Pancreas (tissue), 10 donors: ENCODE results near the gene ABR. TPM values are rescaled to one million over a fixed set of nuclear protein-coding genes. Genes with fewer than 3 reads are reported as not detected.
"Not testable (repeated sequence)": the region's sequence is repeated elsewhere in the genome, so short reads cannot be mapped to it uniquely, and the experiment has no call there.

Source experiments
- ATAC-seq, 4 donors: fragments of 200-7000 bp; cut with Tn5 transposase; one replicate each; pipeline versions ENCODE4 v1.8.0 to v1.9.1; 2020; ENCODE audit warnings: mild to moderate bottlenecking in 4 of 4, moderate library complexity in 4 of 4
- DNase-seq, 6 donors: peaks; one replicate each; pipeline ENCODE4 v3.0.0-alpha.2; 2020
- FAIRE-seq: peaks from 2 replicates; lab custom pipeline; 2012; peaks lifted over from hg19 to GRCh38; lab: Jason Lieb, UNC
- H3K27ac ChIP-seq, 4 donors: fragments of 200-600 bp; sonication (generic); 1 replicate in 3 of 4; 2 replicates in 1 of 4; pipeline versions ENCODE4 v1.5.0 to v1.8.0; 2020
- H3K27me3 ChIP-seq, 4 donors: fragments of 200-600 bp; one replicate each; pipeline ENCODE4 v1.8.0; 2021
- H3K36me3 ChIP-seq, 3 donors: fragments of 200-600 bp; sonication (generic) in 1 of 3; one replicate each; pipeline versions ENCODE4 v1.5.0 to v1.8.0; 2020 to 2021
- H3K4me1 ChIP-seq, 3 donors: fragments of 200-600 bp; one replicate each; pipeline ENCODE4 v1.8.0; 2021
- H3K4me3 ChIP-seq, 4 donors: fragments of 200-600 bp; sonication (generic) in 2 of 4; one replicate each; pipeline versions ENCODE4 v1.5.0 to v1.8.0; 2020 to 2021
- H3K9me3 ChIP-seq, 4 donors: fragments of 200-600 bp; one replicate each; pipeline ENCODE4 v1.8.0; 2021
- CTCF ChIP-seq, 4 donors: fragments of 200-600 bp; sonication (generic) in 3 of 4; IDR thresholded peaks; one replicate each; pipeline versions ENCODE4 v1.5.0 to v1.8.0; 2021; ENCODE audit warnings: antibody characterized with exemption in 4 of 4
- WGBS, 2 donors: extraction: QIAGEN DNeasy Blood & Tissue Kit; methylation state at CpG; one replicate each; pipeline ENCODE4 v1.1.7; 2013; 5-methylcytosine and 5-hydroxymethylcytosine counted together
- intact Hi-C, 3 donors: fragments of 100-400 bp; cut with DNase I; formaldehyde crosslinking; loops; one replicate each; pipeline versions ENCODE4 v1.11.1 to v1.14.2; 2022
- polyA plus RNA-seq, 2 donors: library from polyadenylated mRNA; stranded (reverse); fragments of 200-250 nt; gene quantifications; one replicate each; pipeline ENCODE4 v1.2.3, GENCODE V29; 2013
- total RNA-seq, 6 donors: library from RNA; stranded (reverse); fragmentation: NEBNext Ultra II Directional in 4 of 6; extraction: Animal tissue kit (Norgen Biotek cat#: 25700) in 4 of 6; gene quantifications; one replicate each; pipeline versions ENCODE4 v1.2.1 to v1.2.4, GENCODE V29; 2021 to 2023
- donor health status: healthy with polysubstance abuse.
- donor health status: DM: no; HTN: no; CAD: no; lungs with moderate emphysema.
- donor health status: DM: no; HTN: no; CAD: no.
- donor health status: control.
- donor health status: control.
- donor health status: Bipolar disorder and iron deficiency.
- donor health status: DM: yes; HTN: yes; CAD: no.
- donor health status: DM: no; HTN: no; CAD: no.
- donor health status: DM: no; HTN: no; CAD: no.
- donor health status: DM: yes; HTN: yes; CAD: no.

ABR gene
- total and polyA plus RNA-seq, 8 donors: 15.4 to 65.7 (median 28.4) TPM

DNA sequence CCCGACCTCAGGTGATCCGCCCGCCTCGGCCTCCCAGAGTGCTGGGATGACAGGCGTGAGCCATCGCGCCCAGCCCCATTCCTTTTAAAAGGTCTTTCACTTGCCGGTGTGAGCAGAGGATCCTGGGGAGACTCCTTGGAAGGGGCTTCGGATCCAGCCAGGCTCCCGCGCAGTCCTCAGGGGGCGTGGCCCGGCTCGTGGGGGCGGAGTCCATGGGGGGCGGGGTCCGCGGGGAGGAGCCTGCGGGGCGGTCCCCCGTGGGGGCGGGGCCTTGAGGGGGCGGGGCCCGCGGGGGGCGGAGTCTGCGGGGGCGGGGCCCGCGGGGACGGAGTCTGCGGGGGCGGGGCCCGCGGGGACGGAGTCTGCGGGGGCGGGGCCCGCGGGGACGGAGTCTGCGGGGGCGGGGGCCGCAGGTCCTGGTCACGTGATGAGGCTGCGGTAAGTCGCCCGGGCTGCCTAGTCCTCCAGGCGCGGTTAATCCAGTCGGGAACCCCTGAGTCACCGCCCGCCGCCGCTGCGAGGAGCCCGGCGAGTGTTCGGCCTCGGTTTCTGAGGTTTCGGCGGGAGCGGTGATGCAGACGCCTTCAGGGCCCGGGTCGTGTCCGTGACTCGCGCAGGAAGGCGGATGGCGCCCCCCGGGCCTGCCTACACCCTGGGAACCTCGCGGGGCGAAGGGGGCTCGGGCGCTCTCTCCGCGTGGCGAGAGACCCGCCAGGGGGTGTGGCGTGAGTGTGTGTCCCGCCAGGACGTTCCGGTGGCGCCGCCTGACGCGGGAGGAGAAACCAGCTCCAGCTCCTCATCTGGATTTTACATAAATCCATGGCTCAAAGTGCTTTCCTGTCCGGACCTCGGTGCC is 23.6 kb upstream of the ABR start:
- no peaks in the 10 kb centered on the region for H3K27me3 ChIP-seq
- 9 to 11% methylated on average over 51 to 82 of the region's 91 CpGs for WGBS, 2 donors
- H3K9me3 ChIP-seq: no peaks in the 10 kb centered on the region
- no peaks in the 10 kb centered on the region for H3K4me1 ChIP-seq
- ATAC-seq (peak; percentile 68 to 87 (median 75)), DNase-seq (peak; percentile 30 to 84 (median 67)), FAIRE-seq (no peak)
- intact Hi-C loops: no loop called here
- no peaks in the 10 kb centered on the region for H3K36me3 ChIP-seq
- peak overlapping the region; percentile 11 to 48 (median 34) for H3K4me3 ChIP-seq
- TF ChIP-seq CTCF (IDR thresholded peaks at IDR 0.05): no peak
- no peak overlapping the region for H3K27ac ChIP-seq

GRCh38 chr17:1202291-1202690 is 22.5 kb upstream of the ABR start:
- no peak for TF ChIP-seq CTCF (IDR thresholded peaks at IDR 0.05)
- 89% methylated on average over 5 of the region's 5 CpGs for WGBS, 2 donors
- Histone ChIP-seq H3K4me1 (no peaks in the 10 kb centered on the region), H3K36me3 (no peaks in the 10 kb centered on the region), H3K27me3 (no peaks in the 10 kb centered on the region), H3K9me3 (no peaks in the 10 kb centered on the region), H3K4me3 (no peak overlapping the region), H3K27ac (no peak overlapping the region)
- no peak for DNase-seq
- ATAC-seq: no peak
- FAIRE-seq: no peak
- intact Hi-C loops: no loop called here

DNA sequence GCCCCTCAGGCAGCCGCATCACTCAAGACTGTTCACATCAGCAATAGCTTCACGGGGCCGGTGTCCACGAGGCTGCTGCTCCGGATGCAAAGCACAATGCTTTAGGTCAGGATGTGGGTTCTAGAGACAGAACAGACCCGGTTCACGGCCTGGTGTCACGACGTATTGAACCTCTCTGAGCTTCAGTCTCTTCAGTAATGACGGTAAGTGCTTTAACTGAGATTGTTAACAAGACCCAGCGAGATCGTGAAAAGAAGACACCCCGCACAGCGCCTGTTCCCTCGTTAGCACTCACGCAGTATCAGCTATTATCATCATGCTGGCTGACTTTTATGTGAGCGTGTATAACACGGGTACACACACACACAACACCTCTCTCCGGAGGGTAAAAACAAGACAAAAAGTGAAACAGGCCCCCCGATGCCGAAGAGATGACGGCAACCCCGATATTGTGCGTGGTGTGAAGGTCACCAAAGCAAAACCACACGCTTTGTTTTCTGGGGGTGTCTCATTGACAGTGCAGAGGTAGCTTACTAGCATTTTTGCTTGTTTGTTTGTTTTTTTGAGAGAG is 21.4 kb upstream of the ABR start:
- no peak for TF ChIP-seq CTCF (IDR thresholded peaks at IDR 0.05)
- ATAC-seq (no peak), FAIRE-seq (no peak), DNase-seq (no peak)
- H3K27me3 ChIP-seq: no peaks in the 10 kb centered on the region
- no peak overlapping the region for H3K27ac ChIP-seq
- H3K9me3 ChIP-seq: no peaks in the 10 kb centered on the region
- no peaks in the 10 kb centered on the region for H3K36me3 ChIP-seq
- 81 to 84% methylated on average over 25 of the region's 25 CpGs for WGBS, 2 donors
- intact Hi-C loops: no loop called here
- no peaks in the 10 kb centered on the region for H3K4me1 ChIP-seq
- H3K4me3 ChIP-seq: no peak overlapping the region

DNA sequence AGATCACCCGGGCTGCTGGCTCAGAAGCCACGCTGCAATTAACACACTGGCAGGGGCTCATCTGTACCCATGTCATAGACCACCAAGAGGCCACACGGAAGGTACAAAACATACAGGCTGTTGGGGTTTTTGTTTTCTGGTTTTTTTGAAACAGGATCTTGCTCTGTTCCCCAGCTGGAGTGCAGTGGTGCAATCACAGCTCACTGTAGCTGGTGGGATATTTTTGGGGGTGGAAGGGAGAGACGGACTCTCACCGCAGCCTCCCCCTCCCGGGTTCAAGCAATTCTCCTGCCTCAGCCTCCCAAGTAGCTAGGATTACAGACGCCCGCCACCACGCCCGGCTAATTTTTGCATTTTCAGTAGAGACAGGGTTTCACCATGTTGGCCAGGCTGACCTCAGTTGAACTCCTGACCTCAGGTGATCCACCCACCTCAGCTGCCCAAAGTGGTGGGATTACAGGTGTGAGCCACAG is 19.5 kb upstream of the ABR start:
- intact Hi-C loops, H3K4me1 ChIP-seq, H3K36me3 ChIP-seq, H3K27me3 ChIP-seq, H3K4me3 ChIP-seq, ATAC-seq, DNase-seq, H3K9me3 ChIP-seq, FAIRE-seq: not testable (repeated sequence)
- WGBS, 2 donors: 81 to 89% methylated on average over 10 of the region's 10 CpGs
- H3K27ac ChIP-seq: peak overlapping the region in 1 of 4 donors; percentile 53

DNA sequence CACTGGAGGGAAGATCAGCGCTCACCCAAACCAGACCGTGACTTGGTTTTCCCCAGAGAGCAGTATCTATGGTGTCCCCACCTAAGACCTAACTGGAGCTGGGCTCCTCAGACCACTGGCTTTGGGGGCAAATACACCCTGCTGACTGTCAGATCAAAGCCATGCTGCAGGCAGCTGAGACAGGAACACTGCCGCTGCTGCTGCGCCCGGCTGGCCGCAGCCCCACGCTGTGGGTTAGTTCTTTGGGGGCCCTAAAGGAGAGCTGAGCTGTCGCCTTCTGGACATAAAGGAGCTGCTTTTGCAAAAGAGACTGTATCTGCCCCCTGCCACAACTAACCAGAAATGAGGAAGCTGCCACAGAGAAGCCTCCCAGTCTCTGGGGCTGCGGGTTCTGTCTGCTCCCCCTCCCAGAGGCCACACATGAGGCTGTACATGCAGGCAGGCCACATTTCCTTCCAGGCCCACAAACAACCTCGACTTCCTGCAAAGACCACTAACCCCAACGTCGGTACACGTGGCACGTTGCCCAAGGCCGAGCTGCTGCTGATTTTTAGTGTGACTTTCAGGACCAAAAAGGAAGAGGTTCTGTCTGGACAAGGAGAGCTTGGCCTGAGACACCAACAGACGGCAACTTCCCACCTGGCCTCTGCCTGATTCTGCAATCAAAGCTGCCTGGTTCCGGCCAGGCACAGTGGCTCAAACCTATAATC is 18.2 kb upstream of the ABR start:
- no peak for FAIRE-seq
- 53 to 58% methylated on average over 17 of the region's 17 CpGs for WGBS, 2 donors
- peak overlapping the region in 3 of 4 donors; percentile 10 to 73 (median 63) for H3K27ac ChIP-seq
- H3K9me3 ChIP-seq: no peaks in the 10 kb centered on the region
- no peaks in the 10 kb centered on the region for H3K27me3 ChIP-seq
- peak in 4 of 6 donors; percentile 44 to 79 (median 70) for DNase-seq
- peak in 3 of 4 donors; percentile 50 to 77 (median 74) for ATAC-seq
- no peaks in the 10 kb centered on the region for H3K4me1 ChIP-seq
- intact Hi-C loops: no loop called here
- H3K36me3 ChIP-seq: no peaks in the 10 kb centered on the region
- no peak overlapping the region for H3K4me3 ChIP-seq
- no peak for TF ChIP-seq CTCF (IDR thresholded peaks at IDR 0.05)
